C4-2B (cell line): ENCODE measurements around the gene MEIS1.

Source experiments
- ZFX ChIP-seq: fragments of 450-650 bp; IDR thresholded peaks from 2 replicates; pipeline ENCODE4 v1.6.1; 2017
- TF ChIP-seq, protein P1 (sequence below): fragments of 450-650 bp; conservative IDR thresholded peaks from 2 replicates; pipeline ENCODE4 v1.5.1; 2017; ENCODE audit warnings: mild to moderate bottlenecking

GRCh38 chr2:66494708-66495107, 59.8 kb downstream of the MEIS1 start:
- TF ChIP-seq, protein P1, sequence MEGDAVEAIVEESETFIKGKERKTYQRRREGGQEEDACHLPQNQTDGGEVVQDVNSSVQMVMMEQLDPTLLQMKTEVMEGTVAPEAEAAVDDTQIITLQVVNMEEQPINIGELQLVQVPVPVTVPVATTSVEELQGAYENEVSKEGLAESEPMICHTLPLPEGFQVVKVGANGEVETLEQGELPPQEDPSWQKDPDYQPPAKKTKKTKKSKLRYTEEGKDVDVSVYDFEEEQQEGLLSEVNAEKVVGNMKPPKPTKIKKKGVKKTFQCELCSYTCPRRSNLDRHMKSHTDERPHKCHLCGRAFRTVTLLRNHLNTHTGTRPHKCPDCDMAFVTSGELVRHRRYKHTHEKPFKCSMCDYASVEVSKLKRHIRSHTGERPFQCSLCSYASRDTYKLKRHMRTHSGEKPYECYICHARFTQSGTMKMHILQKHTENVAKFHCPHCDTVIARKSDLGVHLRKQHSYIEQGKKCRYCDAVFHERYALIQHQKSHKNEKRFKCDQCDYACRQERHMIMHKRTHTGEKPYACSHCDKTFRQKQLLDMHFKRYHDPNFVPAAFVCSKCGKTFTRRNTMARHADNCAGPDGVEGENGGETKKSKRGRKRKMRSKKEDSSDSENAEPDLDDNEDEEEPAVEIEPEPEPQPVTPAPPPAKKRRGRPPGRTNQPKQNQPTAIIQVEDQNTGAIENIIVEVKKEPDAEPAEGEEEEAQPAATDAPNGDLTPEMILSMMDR = no peak
- TF ChIP-seq ZFX = no peak
